Right ventricle myocardium inferior (tissue), 1 donor: ENCODE measurements around the gene NLGN1. TPM values are rescaled to one million over a fixed set of nuclear protein-coding genes. Genes with fewer than 3 reads are reported as not detected.

ENCODE experiments used
- ATAC-seq: fragments of 200-7000 bp; cut with Tn5 transposase; one replicate; pipeline ENCODE4 v1.9.1; 2020; ENCODE audit warnings: mild to moderate bottlenecking, moderate library complexity
- DNase-seq: peaks from one replicate; pipeline ENCODE4 v3.0.0; 2021; ENCODE audit errors: missing footprints
- intact Hi-C: fragments of 100-400 bp; cut with DNase I; formaldehyde crosslinking; loops from one replicate; pipeline ENCODE4 v1.11.0; 2022
- total RNA-seq: library from RNA; stranded (reverse); fragmentation: NEBNext Ultra II Directional; extraction: Animal tissue kit (Norgen Biotek cat#: 25700); gene quantifications from one replicate; pipeline ENCODE4 v1.2.1, GENCODE V29; 2021
- donor health status: DM: no; HTN: yes; CAD: no; lungs with severe emphysema.

The NLGN1 gene
- total RNA-seq, 1 donor from 2014 or later: 8.0 TPM

DNA sequence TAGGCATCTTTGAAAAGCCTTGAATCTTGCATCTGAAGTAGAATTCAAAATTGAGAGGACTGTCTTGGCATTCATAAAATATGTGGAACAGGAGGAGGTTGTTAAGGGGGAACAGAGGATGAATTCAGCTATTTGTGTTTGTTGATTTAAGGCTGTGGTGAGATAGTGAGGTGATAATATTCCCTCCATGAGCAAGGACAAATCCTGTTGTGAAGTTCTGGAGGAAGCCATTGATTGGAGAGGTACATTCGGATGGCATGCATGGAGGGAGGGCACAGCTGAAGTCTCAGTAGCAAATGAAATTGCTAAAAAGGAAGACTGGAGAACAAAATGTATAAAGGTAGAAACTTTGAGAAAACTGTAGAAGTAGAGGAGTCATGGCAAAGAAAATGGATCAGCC lies 443.8 kb downstream of the NLGN1 start:
- ATAC-seq (no peak), DNase-seq (no peak)
- intact Hi-C loops: no loop called here

DNA sequence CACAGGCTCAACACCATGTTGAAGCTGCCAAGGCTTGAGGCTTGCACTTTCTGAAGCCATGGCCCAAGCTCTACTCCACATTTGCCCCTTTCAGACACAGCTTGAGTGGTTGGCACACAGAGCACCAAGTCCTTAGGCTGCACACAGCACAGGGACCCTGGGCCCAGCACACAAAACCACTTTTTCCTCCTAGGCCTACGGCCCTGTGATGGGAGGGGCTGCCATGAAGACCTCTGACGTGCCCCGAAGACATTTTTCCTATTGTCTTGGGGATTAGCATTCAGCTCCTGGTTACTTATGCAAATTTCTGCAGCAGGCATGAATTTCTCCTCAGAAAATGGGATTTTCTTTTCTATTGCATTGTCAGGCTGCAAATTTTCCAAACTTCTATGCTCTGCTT lies 445.5 kb downstream of the NLGN1 start:
- intact Hi-C loops: no loop called here
- DNase-seq: no peak
- no peak for ATAC-seq

DNA sequence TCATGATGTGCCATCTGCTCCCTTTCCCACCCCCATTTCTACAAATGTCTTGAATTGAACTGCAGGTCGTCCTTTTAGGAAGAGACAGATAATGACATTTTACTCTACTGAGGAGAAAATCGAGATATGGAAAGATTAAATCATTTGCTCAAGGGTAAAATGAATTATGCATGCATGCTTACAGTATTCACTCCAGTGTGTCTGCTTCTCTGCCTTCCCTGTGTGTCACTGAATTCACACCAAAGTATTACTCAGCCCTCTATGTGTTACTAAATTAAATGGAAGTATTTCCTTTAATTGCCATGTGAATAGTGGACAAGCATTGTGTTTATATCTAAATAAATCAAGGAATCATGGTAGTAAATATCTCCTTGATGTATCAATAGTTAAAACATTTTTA lies 449.0 kb downstream of the NLGN1 start:
- ATAC-seq (no peak), DNase-seq (no peak)
- intact Hi-C loops: loop anchor here (1.0 kb wide), 1 partner anchor 31 kb away; no protein-coding TSS in a partner anchor

DNA sequence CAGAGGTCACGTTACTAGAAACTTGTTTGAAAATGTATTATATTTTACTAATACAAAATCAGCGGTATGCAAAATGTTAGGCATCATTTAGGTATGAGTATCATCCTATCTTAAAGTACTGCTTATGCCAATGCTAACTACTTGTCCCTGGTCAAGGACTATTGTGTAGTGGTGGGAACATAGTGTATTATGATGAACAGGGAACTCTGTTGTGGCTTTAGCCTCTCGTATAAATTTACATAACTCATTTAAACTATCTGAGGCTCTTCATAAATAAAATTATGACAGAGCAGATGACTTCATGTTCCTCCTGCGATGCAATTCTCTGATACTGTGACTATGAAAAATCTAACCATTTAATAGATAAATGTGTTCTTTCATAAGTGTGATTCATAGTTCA lies 451.9 kb downstream of the NLGN1 start:
- DNase-seq: no peak
- intact Hi-C loops: no loop called here
- ATAC-seq: no peak

DNA sequence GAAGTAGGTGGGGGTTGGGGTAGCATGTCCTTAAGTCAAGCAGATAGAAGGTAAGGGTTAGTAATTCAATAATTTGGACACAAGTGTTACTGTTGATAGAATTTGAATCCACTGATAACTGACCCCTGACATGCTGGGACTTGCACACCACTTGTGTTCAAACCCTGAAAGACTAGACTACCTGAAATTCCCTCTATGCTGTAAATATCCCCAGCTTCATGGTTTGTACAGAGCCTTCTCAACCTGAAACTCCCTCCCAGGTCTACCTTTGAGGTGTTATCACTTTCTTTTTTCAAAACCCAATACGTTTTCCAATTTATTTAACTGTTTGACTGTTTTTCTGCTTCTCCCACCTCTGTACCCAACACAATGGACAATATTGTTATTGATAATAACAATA lies 459.6 kb downstream of the NLGN1 start:
- no peak for ATAC-seq
- no peak for DNase-seq
- intact Hi-C loops: no loop called here

DNA sequence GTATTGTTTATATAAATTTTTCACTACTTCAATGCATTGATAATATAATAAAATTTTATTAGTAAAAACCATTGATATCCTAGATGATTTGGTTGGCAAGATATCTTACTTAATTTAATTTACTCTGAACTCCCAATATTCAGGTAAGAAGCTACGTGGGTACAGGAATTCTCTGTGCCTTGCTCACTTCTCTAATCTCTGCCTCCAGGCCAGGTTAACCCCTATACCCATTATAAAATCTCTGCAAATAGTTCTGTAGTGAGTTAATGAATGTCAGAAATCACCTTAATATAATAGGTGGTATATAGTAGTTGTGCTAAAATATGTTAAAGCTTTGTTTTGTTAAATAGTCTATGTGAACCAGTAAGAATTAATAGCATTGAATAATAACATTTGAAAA lies 465.2 kb downstream of the NLGN1 start:
- DNase-seq (no peak), ATAC-seq (no peak)
- intact Hi-C loops: no loop called here

DNA sequence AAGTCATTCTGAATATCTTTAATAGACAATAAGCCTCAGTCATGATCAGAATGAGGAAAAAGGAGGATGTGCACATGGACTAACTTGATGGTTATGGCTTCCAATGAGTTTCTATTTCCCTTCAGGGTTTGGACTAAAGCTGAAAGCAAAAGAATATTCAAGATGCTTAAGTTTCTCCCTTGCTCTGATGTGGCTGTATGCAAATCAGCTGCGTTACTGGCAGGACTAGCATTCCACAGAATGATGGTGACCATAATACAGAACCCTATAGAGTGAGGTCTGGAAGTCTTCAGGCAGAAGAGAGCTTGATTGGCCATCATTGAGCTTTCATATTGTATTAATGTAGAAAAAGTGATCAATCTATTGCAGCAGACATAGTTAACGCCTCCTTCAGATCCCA lies 466.0 kb downstream of the NLGN1 start:
- intact Hi-C loops: no loop called here
- ATAC-seq (no peak), DNase-seq (no peak)

DNA sequence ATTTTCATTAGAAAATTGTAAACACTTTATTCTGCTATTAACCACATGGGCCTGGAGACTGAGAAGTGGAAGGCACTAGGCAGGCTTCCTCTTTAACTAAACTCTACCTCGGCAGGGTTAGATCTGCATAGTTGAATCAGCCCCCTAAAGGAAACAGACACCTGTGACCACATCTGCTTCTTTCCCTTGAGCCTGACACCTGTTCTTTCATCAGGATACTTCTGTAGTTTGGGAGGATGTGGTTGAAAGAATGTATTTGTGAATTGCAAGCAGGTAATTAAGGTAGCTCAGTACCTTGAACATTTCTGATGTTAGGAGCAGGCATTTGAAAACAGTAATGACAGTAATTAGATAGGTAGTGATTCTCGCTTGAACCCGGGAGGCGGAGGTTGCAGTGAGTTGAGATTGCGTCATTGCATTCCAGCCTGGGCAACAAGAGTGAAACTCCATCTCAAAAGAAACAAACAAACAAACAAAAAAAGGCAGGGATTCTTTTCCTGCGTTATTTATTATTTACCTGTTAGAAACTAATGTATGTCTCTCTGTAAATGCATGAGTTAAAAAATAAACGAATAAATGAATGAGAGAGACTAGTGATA lies 468.5 kb downstream of the NLGN1 start:
- ATAC-seq: no peak
- no peak for DNase-seq
- intact Hi-C loops: no loop called here

DNA sequence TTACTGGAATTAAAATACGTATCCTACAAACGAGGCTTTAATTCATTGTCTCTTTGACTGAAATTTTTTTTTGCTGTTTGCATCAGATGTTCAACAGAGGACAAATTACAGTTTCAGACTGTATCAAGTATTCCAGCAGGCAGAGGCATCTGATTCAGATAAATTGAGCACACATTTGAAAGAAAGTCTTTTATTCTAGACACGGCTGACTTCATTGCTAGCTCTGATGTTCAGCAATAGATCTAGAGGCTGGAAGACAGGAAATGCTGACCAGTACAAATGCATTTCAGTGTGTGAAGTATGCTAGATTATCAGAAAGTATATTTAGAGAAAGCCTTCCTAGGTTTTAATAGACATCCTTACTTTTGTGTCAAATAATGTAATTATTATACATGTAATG lies 472.2 kb downstream of the NLGN1 start:
- ATAC-seq: no peak
- intact Hi-C loops: no loop called here

DNA sequence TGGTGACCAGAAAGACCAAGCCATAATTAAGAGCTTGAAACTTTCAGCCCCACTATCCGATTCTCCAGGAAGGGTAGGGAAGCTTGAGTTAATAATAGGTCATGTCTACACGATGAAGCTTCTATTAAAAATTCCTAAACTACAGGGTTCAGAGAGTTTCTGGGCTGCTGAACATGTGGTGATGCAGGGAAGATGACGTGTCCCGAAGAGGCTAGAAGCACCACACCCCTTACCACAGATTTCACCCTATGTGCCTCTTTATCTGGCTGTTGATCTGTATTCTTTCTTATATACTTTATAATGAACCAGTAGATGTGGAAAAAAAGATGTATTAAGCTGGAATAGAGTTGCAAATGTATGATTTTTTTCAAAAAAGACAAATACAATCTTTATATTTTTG lies 473.4 kb downstream of the NLGN1 start:
- intact Hi-C loops: no loop called here
- no peak for ATAC-seq
- DNase-seq: no peak

More for the DNA sequence above, 472.2 kb downstream of the NLGN1 start:
- DNase-seq: no peak

DNA sequence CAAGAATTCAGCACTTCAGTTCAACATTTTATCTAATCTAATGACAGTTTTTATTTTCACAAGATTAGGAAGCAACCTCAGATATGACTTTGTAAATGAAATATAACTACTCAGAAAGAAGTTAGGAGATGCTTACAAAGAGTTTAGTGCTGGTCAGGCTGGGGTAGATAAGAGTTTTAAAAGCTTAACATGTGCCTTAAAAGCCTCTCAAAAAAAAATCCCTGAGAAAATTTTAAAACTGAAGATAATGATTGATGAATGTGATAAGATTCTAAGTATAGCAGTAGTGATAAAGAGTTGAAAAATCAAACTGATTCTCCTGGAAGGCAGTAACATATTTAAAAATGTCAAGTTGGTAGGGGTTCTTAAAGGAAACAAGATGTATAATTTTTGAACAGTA lies 478.2 kb downstream of the NLGN1 start:
- ATAC-seq (no peak), DNase-seq (no peak)
- intact Hi-C loops: no loop called here

DNA sequence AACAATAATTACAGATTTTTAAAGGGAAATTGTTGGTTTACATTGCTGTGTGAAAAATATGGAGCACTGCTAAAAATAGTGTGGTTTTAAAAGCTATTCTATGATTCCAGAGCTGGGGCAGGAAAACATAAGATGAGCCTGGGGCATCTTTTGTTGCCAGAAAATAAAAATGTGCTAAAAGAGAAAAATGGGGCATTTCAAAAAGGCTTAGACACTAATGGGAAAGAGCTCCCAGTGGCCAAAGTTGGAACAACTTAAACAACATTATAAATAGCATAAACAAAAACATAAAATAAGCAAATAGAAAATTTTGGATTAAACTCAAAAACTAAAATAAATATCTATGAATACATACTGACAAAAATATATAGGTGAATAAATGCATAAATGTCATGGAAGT lies 478.9 kb downstream of the NLGN1 start:
- ATAC-seq (no peak), DNase-seq (no peak)
- intact Hi-C loops: no loop called here

DNA sequence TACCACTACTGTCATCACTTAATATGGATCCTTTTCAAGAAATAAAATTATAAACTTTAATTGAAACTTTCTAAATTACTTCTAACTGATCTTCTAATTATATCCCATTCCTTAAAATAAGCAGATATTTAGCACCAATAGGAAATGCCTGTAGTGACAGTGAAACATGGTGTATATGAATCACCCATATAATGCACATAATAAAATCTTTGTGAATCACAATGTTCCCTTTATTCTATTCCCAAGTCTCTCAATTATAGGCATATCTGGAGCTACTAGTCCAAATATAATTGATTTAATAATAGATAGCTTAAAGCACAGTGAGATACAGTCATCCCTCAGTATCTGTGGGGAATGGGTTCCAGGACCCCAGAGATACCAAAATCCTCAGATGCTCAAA lies 490.3 kb downstream of the NLGN1 start:
- DNase-seq (no peak), ATAC-seq (no peak)
- intact Hi-C loops: no loop called here

DNA sequence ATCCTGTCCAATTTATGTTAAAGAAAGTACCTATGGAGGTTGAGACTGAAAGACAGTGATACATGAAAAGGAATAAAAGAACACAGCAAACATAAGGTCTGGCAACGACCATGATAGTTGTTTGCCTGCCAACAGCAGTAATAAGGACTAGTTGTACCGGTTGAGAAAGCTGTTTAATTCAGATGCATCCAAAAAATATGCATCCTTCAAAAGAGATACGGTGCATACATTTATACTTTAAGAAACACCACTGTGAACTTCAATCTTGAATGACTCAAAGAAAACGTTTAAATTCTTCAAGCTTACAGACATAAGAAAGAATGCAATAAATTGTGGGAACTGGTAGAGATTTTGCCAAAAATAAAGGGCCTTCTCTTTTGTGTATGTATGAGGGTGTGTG lies 492.1 kb downstream of the NLGN1 start:
- DNase-seq (no peak), ATAC-seq (no peak)
- intact Hi-C loops: no loop called here

DNA sequence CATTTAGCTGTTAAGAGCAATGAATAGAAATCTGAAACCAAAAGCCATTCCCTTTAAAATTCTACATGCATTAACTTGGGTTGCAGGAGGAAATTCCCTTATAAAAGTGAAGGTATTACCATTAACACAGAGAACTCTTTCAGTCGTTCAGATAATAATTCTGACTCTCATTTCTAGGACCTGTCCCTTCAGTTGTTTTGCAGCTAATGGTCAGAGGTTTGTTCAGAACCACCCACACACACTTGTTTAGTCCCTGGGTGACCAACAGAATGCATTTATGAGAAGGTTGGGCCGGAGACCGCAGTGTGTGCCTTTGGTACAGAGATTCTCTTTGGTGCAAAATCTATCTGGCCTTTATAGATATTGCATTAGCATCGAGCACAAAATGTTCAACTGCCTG lies 492.5 kb downstream of the NLGN1 start:
- ATAC-seq (no peak), DNase-seq (no peak)
- intact Hi-C loops: no loop called here

DNA sequence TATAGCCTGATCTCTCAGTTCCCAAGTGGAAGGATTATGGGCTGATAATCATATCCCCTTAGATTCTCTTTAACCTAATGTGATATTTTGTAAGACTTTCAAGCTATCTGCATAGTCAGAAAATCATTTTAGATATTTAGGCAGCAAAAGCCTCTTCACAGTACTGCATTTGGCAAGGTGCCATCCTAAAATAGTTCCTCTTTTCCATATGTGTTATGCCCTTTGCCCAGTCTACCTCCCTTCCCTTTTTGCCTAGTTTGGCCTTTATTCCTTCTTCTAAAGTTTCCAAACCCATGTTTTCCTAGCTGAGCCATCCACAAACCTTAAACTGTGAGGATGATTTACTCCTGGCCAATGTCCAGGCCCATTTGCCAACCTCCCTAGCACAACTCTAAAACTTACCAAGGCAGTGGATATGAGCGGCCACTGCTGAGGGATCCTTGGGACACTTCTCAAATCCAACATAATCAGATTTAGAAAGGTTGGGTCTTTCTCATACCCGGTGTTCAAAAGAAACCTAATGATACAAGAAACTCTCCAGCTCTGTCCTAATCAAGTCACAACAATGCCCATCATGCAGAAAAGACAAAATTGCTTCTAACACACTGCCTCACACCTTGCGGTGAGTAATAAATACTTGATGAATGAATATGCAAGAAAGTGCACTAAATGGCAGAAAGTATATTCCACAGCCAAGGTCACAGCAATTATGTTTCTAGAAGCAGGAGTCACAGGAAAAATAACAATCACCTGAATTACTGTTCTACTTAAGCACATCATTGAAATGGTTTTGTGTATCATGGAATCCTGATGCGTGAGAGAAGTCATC lies 493.9 kb downstream of the NLGN1 start:
- DNase-seq (no peak), ATAC-seq (no peak)
- intact Hi-C loops: no loop called here

DNA sequence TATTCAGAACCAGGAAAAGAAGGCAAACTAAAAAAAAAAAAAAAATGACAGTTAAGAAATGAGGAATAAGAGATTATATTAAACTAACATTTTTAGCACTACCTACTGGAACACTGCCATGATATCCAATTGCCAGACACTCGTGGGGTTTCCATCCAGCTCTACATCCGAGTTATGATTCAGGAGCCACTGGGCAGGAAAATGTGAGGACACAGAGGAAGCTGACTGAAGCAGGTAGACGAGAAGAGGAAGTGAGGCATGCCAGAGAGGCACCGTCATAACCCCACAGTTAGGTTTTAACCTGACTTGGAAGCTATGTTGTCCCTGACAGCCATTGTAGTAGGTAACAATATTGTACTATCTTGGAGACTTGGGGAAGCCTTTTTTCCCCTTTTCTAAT lies 495.0 kb downstream of the NLGN1 start:
- intact Hi-C loops: no loop called here
- DNase-seq (no peak), ATAC-seq (no peak)

DNA sequence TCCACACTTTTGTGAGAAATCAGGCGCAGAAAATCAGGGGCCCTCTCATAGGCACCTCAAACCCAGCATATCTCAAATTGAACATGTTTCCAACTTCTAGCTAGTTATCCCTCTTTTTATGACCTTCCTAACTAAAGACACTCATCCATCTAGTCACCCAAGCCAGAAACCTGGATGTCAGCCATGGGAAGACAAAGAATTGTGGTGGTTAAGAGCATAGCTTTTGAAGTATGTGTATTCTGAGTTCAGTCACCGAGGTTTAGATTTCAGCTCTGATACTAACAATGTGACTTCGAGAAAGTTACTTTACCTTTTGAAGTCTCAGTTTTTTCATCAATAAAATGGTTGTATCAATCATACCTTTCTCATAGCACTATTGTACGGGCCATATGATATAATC lies 495.5 kb downstream of the NLGN1 start:
- no peak for ATAC-seq
- intact Hi-C loops: no loop called here
- DNase-seq: no peak

DNA sequence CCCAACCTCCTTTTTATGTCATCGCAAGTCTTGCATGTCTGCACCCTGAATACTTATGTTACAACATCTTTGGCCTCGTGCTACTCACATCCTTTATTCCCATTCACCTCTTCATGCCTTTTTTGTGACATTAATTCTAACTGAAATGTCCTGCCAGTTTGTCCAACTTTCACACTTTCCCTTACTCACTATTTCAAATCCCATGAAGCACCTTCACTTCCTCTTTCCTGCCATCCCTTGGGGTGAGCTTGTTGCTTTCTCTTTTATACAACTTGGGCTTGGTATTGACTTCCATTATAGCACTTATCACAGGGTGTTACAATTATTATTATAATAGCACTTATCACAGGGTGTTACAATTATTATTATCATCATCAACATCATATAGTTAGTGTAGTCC lies 496.3 kb downstream of the NLGN1 start:
- intact Hi-C loops: no loop called here
- ATAC-seq: no peak
- DNase-seq: no peak

DNA sequence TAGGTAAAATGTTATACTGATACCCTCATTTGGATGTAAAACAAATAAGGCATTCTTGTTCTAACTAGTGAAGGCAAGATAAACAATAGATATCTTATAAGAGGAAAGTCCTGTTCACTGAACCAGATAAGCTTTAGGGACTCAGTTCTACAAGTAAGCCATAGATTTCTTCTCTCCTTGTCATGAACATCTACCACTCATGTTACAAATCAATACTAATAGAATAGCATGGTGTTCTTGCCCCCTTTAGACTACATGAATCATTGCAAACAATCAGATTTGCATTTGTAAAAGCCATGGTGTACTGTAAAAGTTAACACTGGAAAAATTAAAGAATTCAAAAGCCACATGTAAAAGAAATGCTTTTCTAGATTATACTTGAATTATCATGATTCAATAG lies 500.1 kb downstream of the NLGN1 start:
- ATAC-seq: no peak
- intact Hi-C loops: no loop called here
- DNase-seq: no peak

DNA sequence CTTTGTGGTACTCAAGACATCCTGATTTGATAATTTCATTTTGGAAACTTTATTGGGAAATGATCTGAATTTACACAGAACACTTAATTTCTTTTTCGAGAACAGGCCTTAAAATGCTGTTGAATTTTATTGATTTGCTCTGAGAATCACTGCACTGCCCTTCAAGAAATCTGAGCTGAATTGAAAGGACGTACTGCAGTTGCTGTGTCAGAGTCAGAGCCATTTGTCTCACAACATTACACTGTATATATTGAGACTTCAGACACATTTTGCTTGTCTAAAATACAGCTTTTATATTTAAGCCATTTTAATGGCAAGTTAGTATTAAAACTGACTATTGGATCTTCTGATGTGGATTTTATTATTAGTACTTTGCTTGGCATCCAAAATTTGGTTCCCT lies 504.1 kb downstream of the NLGN1 start:
- ATAC-seq: no peak
- intact Hi-C loops: no loop called here
- no peak for DNase-seq
